HepG2 (cell line): ENCODE results near the gene SLC10A1. TPM values are rescaled to one million over a fixed set of nuclear protein-coding genes. Genes with fewer than 3 reads are reported as not detected.

Experiments
- ATAC-seq: fragments of 200-7000 bp; cut with Tn5 transposase; 3 replicates; pipeline ENCODE4 v1.9.1; 2020; ENCODE audit warnings: mild to moderate bottlenecking, moderate library complexity
- BruUV-seq: library from RNA; stranded (reverse); fragments of 400-500 nt; replicated peaks from 2 replicates; lab custom pipeline; 2021; lab: Mats Ljungman, UMichigan
- CTCF ChIA-PET: fragments of 300-600 bp; formaldehyde crosslinking; extraction: SDS; loops from one replicate; lab custom pipeline; 2021; ENCODE audit warnings: low total read pairs, inconsistent platforms, low intra/inter-chr PET ratio; lab: Yijun Ruan, JAX
- POLR2A ChIA-PET: fragments of 350-600 bp; sonication (Branson Sonifier 250); formaldehyde crosslinking; loops from one replicate; lab custom pipeline; 2020; ENCODE audit warnings: antibody characterized with exemption, inconsistent platforms; lab: Yijun Ruan, JAX
- DNase-seq: peaks from one replicate; pipeline ENCODE4 v3.0.0-alpha.2; 2015; ENCODE audit warnings: low spot score
- FAIRE-seq: peaks from 3 replicates; lab custom pipeline; 2011; peaks lifted over from hg19 to GRCh38; lab: Jason Lieb, UNC
- H2AFZ ChIP-seq: one replicate; pipeline ENCODE4 v1.6.1; 2011; ENCODE audit warnings: low read length, inconsistent platforms
- H3K27ac ChIP-seq: fragments of 300-600 bp; 3 replicates; pipeline ENCODE4 v1.8.0; 2011; ENCODE audit warnings: mixed run types, mild to moderate bottlenecking, mixed read lengths, low read length, inconsistent platforms; ENCODE audit not compliant: insufficient read depth; ENCODE audit errors: extremely low read length
- H3K27me3 ChIP-seq, 2 experiments: fragments of 200-600 bp in 1 of 2; 2 replicates in 1 of 2; 3 replicates in 1 of 2; pipeline versions ENCODE4 v1.6.0 to v1.8.0; 2011; ENCODE audit warnings: low read length in 2 of 2, mild to moderate bottlenecking in 2 of 2, moderate library complexity in 2 of 2, inconsistent platforms in 1 of 2; ENCODE audit not compliant: insufficient read depth in 2 of 2, control insufficient read depth in 1 of 2
- H3K36me3 ChIP-seq, 2 experiments: fragments of 200-600 bp in 1 of 2; replicated peaks in 1 of 2; 2 replicates in 1 of 2; 3 replicates in 1 of 2; pipeline versions ENCODE4 v1.5.1 to v1.8.0; 2011; ENCODE audit warnings: low read length in 2 of 2, inconsistent platforms in 1 of 2; ENCODE audit not compliant: insufficient read depth in 2 of 2, control insufficient read depth in 1 of 2
- H3K4me1 ChIP-seq: 2 replicates; pipeline ENCODE4 v1.5.1; 2012; ENCODE audit warnings: low read length, inconsistent platforms; ENCODE audit not compliant: insufficient read depth
- H3K4me2 ChIP-seq: 2 replicates; pipeline ENCODE4 v1.6.0; 2011; ENCODE audit warnings: low read depth, low read length, inconsistent platforms
- H3K4me3 ChIP-seq, 3 experiments: fragments of 200-600 bp in 1 of 3; sonication (generic), shearing (Covaris generic) in 1 of 3; replicated peaks in 1 of 3; 2 replicates each; pipeline ENCODE4 v1.5.1; 2011 to 2016; ENCODE audit warnings: low read length in 3 of 3, inconsistent platforms in 2 of 3, low read depth in 2 of 3, mild to moderate bottlenecking in 2 of 3, control low read depth in 1 of 3, mixed read lengths in 1 of 3; ENCODE audit not compliant: insufficient read depth in 1 of 3
- H3K79me2 ChIP-seq: one replicate; pipeline ENCODE4 v1.6.1; 2011; ENCODE audit warnings: low read length, inconsistent platforms; ENCODE audit not compliant: insufficient read depth
- H3K9ac ChIP-seq: 2 replicates; pipeline ENCODE4 v1.6.0; 2011; ENCODE audit warnings: mild to moderate bottlenecking, low read depth, low read length, inconsistent platforms; ENCODE audit not compliant: insufficient read depth
- H3K9me3 ChIP-seq: 2 replicates; pipeline ENCODE4 v1.5.1; 2012; ENCODE audit warnings: mild to moderate bottlenecking, low read length
- H4K20me1 ChIP-seq: 2 replicates; pipeline ENCODE4 v1.6.0; 2011; ENCODE audit warnings: inconsistent platforms, mild to moderate bottlenecking, low read length, moderate library complexity; ENCODE audit not compliant: insufficient read depth
- AGO1 ChIP-seq: fragments of 200-400 bp; formaldehyde crosslinking; IDR thresholded peaks from 2 replicates; pipeline ENCODE4 v1.6.1; 2017; ENCODE audit warnings: mild to moderate bottlenecking, low read depth, low read length, moderate library complexity; ENCODE audit not compliant: poor library complexity, severe bottlenecking
- HNRNPL ChIP-seq: fragments of 200-400 bp; formaldehyde crosslinking; IDR thresholded peaks from 2 replicates; pipeline ENCODE4 v1.6.1; 2017; ENCODE audit warnings: mild to moderate bottlenecking, low read depth, low read length
- NONO ChIP-seq, 2 experiments: fragments of 450-650 bp in 1 of 2; sonication (generic) in 1 of 2; formaldehyde crosslinking in 1 of 2; IDR thresholded peaks in 1 of 2; conservative IDR thresholded peaks in 1 of 2; 2 replicates each; pipeline versions ENCODE4 v1.6.1 to v1.8.0; 2017 to 2022; ENCODE audit warnings: mild to moderate bottlenecking in 1 of 2, missing genetic modification reagents in 1 of 2, moderate library complexity in 1 of 2
- NR3C1 ChIP-seq: sonication (generic); formaldehyde crosslinking; IDR thresholded peaks from 2 replicates; pipeline ENCODE4 v1.4.0; 2020; ENCODE audit warnings: missing genetic modification reagents
- POLR2A ChIP-seq, 2 experiments: IDR thresholded peaks; 2 replicates each; pipeline ENCODE4 v1.6.1; 2011; ENCODE audit warnings: low read depth in 2 of 2, low read length in 2 of 2, mild to moderate bottlenecking in 1 of 2, moderate library complexity in 1 of 2; ENCODE audit not compliant: insufficient read depth in 1 of 2
- POLR2AphosphoS2 ChIP-seq: IDR thresholded peaks from 2 replicates; pipeline ENCODE4 v1.6.1; 2011; ENCODE audit warnings: low read depth, low read length, improper control_type of control experiment
- POLR2G ChIP-seq: fragments of 200-400 bp; formaldehyde crosslinking; IDR thresholded peaks from 2 replicates; pipeline ENCODE4 v1.6.1; 2018; ENCODE audit warnings: mild to moderate bottlenecking, low read depth, low read length, moderate library complexity
- RARA ChIP-seq: IDR thresholded peaks from 2 replicates; pipeline ENCODE4 v1.6.1; 2016; ENCODE audit warnings: missing genetic modification reagents, missing compliant biosample characterization
- RBM22 ChIP-seq: fragments of 200-400 bp; formaldehyde crosslinking; optimal IDR thresholded peaks from 2 replicates; pipeline ENCODE3; 2017; ENCODE audit warnings: mild to moderate bottlenecking, low read length, moderate library complexity
- SMAD9 ChIP-seq: sonication (generic); formaldehyde crosslinking; IDR thresholded peaks from 2 replicates; pipeline ENCODE4 v1.5.1; 2020; ENCODE audit warnings: mild to moderate bottlenecking, missing genetic modification reagents
- ZNF253 ChIP-seq: sonication (generic); formaldehyde crosslinking; IDR thresholded peaks from 2 replicates; pipeline ENCODE4 v1.8.0; 2022; ENCODE audit warnings: mild to moderate bottlenecking, missing genetic modification reagents, borderline replicate concordance
- ZNF407 ChIP-seq: sonication (generic); formaldehyde crosslinking; IDR thresholded peaks from one replicate; pipeline ENCODE4 v1.5.1; 2020; ENCODE audit warnings: mild to moderate bottlenecking, missing genetic modification reagents; ENCODE audit errors: not compliant biosample characterization
- ZNF484 ChIP-seq: sonication (generic); formaldehyde crosslinking; IDR thresholded peaks from 2 replicates; pipeline ENCODE4 v1.5.1; 2020; ENCODE audit warnings: mild to moderate bottlenecking, low read depth, missing genetic modification reagents, borderline replicate concordance
- ZNF512 ChIP-seq: sonication (generic); formaldehyde crosslinking; IDR thresholded peaks from 2 replicates; pipeline ENCODE4 v1.4.0; 2020; ENCODE audit warnings: mild to moderate bottlenecking, missing genetic modification reagents
- ZNF775 ChIP-seq: sonication (generic); formaldehyde crosslinking; IDR thresholded peaks from 2 replicates; pipeline ENCODE4 v1.4.0; 2020; ENCODE audit warnings: missing genetic modification reagents, mild to moderate bottlenecking, moderate library complexity, borderline replicate concordance
- ZNF850 ChIP-seq: sonication (generic); formaldehyde crosslinking; conservative IDR thresholded peaks from 2 replicates; pipeline ENCODE4 v1.9.0; 2021; ENCODE audit warnings: mild to moderate bottlenecking, missing genetic modification reagents
- WGBS: methylation state at CpG from one replicate; pipeline ENCODE4 v1.1.6; 2017; ENCODE audit warnings: low lambda C conversion rate; 5-methylcytosine and 5-hydroxymethylcytosine counted together
- in situ Hi-C: cut with HindIII; loops from 2 replicates; pipeline ENCODE4 v1.10.0; 2017; ENCODE audit warnings: low pct_unique_long_range_greater_than_20kb; ENCODE audit not compliant: extremely low pct_ligation_motif_present
- intact Hi-C: fragments of 100-400 bp; cut with micrococcal nuclease; formaldehyde crosslinking; loops from one replicate; pipeline ENCODE4 v1.10.0; 2022; ENCODE audit not compliant: unreplicated experiment
- polyA plus RNA-seq, 8 experiments: library from polyadenylated mRNA; depleted of rRNA in 3 of 8; stranded (reverse) in 7 of 8; unstranded in 1 of 8; fragments of >200 nt; fragmentation: Illumina TruSeq in 4 of 8; extraction: Trizol in 4 of 8; gene quantifications; 2 replicates each; pipeline versions ENCODE4 v1.2.1 to v1.2.3, GENCODE V29; 2011 to 2016; ENCODE audit warnings: low read depth in 4 of 8, missing spikeins in 1 of 8, mixed read lengths in 1 of 8; ENCODE audit not compliant: insufficient read depth in 1 of 8
- total RNA-seq, 5 experiments: library from RNA; depleted of rRNA; stranded (reverse); fragments of >200 nt; fragmentation: Illumina TruSeq; extraction: Trizol; gene quantifications; 2 replicates each; pipeline ENCODE4 v1.2.3, GENCODE V29; 2016; ENCODE audit warnings: low read depth in 1 of 5

SLC10A1 gene
- total and polyA plus RNA-seq, 2 of the 13 experiments (the other 11 are each of a cell fraction or from before 2014, with no cell fraction given) = 0.17 TPM; not detected in 1

GRCh38 chr14:69779088-69779487 is 18.0 kb downstream of the SLC10A1 start:
- Histone ChIP-seq H3K9me3 (no peaks in the 10 kb centered on the region), H3K36me3 (peaks cover 4 to 17% of the 10 kb centered on the region in 2 experiments), H3K27ac (peak overlapping the region; percentile 41), H2AFZ (no peak overlapping the region), H4K20me1 (no peaks in the 10 kb centered on the region), H3K4me2 (no peak overlapping the region), H3K79me2 (no peaks in the 10 kb centered on the region), H3K4me3 (no peak overlapping the region), H3K4me1 (peaks cover 40% of the 10 kb centered on the region), H3K27me3 (no peaks in the 10 kb centered on the region), H3K9ac (no peak overlapping the region)
- CTCF ChIA-PET = no interaction called here
- intact Hi-C loops = no loop called here
- no peak for FAIRE-seq
- no TSS peak for BruUV-seq
- in situ Hi-C loops = no loop called here
- ATAC-seq = peak; percentile 2; the same call in 1 of the 3 replicates
- DNase-seq = no peak
- POLR2A ChIA-PET = interaction anchor here (2.0 to 3.3 kb wide), 2 partner anchors 12 to 30 kb away, joined by 7 to 24 read pairs; partner anchors contain the start of gene SRSF5
- WGBS = 91% methylated on average over 2 of the region's 2 CpGs
- TF ChIP-seq ZNF850 (no peak), NONO (IDR thresholded peaks at IDR 0.05) (no peak), NONO (CRISPR knock-in tag; conservative IDR thresholded peaks at IDR 0.05) (no peak), ZNF484 (no peak), NR3C1 (no peak), ZNF253 (no peak), ZNF512 (CRISPR knock-in tag) (no peak), POLR2A (IDR thresholded peaks at IDR 0.05; ENCODE audit: insufficient read depth in 1 of 2, low read depth in 2 of 2, low read length in 2 of 2) (peak in 1 of 2 experiments; percentile 44; a peak in 1 of 4 replicates), HNRNPL (no peak), ZNF407 (no peak), RBM22 (peak; percentile 78), ZNF775 (CRISPR knock-in tag) (no peak), POLR2AphosphoS2 (peak; percentile 74; the same call in 1 of the 2 replicates), AGO1 (no peak), SMAD9 (CRISPR knock-in tag) (no peak), RARA (CRISPR knock-in tag) (no peak), POLR2G (peak; percentile 59; the same call in 1 of the 2 replicates)
